Mammary epithelial cell (primary cell): ENCODE measurements around the gene GTF3C2.

Experiments used
- EZH2 ChIP-seq: IDR thresholded peaks from 2 replicates; pipeline ENCODE4 v1.6.1; 2012; ENCODE audit warnings: low read length, inconsistent platforms, borderline replicate concordance
- TF ChIP-seq, protein P1 (sequence below), 2 donors: IDR thresholded peaks in 1 of 2; conservative IDR thresholded peaks in 1 of 2; 2 replicates each; pipeline ENCODE4 v1.5.1; 2011 to 2012; ENCODE audit warnings: inconsistent platforms in 2 of 2, low read length in 2 of 2, mild to moderate bottlenecking in 2 of 2, control low read depth in 1 of 2, low read depth in 1 of 2; ENCODE audit not compliant: insufficient read depth in 1 of 2; ENCODE audit errors: extremely low read depth in 1 of 2

DNA sequence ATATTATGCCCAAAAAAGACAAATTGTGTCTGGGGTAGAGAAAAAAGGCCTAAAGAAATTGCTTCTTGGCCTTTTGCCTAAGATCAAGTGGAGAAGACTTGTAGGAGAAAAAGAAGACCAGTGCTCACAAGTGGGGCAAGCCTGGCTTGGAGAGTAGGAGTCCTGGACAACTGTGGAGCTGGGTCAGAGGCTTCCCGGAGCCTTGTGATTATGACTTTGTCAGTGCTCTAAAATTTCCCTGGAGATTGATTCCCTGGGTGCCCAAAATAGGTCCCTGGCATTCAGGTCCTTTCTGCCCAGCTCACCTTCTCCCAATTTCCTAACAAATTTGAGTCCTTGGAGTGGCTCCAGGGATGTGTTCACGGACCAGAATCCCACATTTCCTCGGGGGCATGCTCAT lies 75.1 kb downstream of the GTF3C2 start:
- no peak for TF ChIP-seq EZH2
- TF ChIP-seq, protein P1, sequence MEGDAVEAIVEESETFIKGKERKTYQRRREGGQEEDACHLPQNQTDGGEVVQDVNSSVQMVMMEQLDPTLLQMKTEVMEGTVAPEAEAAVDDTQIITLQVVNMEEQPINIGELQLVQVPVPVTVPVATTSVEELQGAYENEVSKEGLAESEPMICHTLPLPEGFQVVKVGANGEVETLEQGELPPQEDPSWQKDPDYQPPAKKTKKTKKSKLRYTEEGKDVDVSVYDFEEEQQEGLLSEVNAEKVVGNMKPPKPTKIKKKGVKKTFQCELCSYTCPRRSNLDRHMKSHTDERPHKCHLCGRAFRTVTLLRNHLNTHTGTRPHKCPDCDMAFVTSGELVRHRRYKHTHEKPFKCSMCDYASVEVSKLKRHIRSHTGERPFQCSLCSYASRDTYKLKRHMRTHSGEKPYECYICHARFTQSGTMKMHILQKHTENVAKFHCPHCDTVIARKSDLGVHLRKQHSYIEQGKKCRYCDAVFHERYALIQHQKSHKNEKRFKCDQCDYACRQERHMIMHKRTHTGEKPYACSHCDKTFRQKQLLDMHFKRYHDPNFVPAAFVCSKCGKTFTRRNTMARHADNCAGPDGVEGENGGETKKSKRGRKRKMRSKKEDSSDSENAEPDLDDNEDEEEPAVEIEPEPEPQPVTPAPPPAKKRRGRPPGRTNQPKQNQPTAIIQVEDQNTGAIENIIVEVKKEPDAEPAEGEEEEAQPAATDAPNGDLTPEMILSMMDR (conservative IDR thresholded peaks at IDR 0.05 in 1 of 2, IDR thresholded peaks at IDR 0.05 in 1 of 2; ENCODE audit: extremely low read depth in 1 of 2, insufficient read depth in 1 of 2, low read depth in 1 of 2, low read length in 2 of 2), result no peak
